PC-3 (cell line): ENCODE results near the gene DIP2C. TPM values are rescaled to one million over a fixed set of nuclear protein-coding genes. Genes with fewer than 3 reads are reported as not detected.

ENCODE experiments used
- ATAC-seq: fragments of 200-7000 bp; cut with Tn5 transposase; 2 replicates; pipeline ENCODE4 v1.9.1; 2020; ENCODE audit warnings: mild to moderate bottlenecking, moderate library complexity
- BruUV-seq: library from RNA; stranded (reverse); fragments of 400-500 nt; replicated peaks from 2 replicates; lab custom pipeline; 2021; lab: Mats Ljungman, UMichigan
- CTCF ChIA-PET: fragments of 300-600 bp; sonication (Branson Sonifier 250); formaldehyde crosslinking; loops from one replicate; lab custom pipeline; 2022; ENCODE audit warnings: antibody characterized with exemption; lab: Charles Lee
- POLR2A ChIA-PET: fragments of 300-600 bp; sonication (Branson Sonifier 250); formaldehyde crosslinking; loops from one replicate; lab custom pipeline; 2022; ENCODE audit warnings: antibody characterized with exemption; ENCODE audit not compliant: unreplicated experiment; lab: Charles Lee
- DNase-seq: peaks from one replicate; pipeline ENCODE4 v3.0.0-alpha.2; 2015
- H2AFZ ChIP-seq: fragments of 300-600 bp; sonication (generic); 2 replicates; pipeline ENCODE4 v1.6.0; 2016; ENCODE audit warnings: antibody characterized with exemption, low read length
- H3F3A ChIP-seq: fragments of 300-600 bp; sonication (generic); one replicate; pipeline ENCODE4 v1.6.0; 2017; ENCODE audit warnings: antibody characterized with exemption, low read length, control low read depth, mild to moderate bottlenecking; ENCODE audit not compliant: unreplicated experiment
- H3K27ac ChIP-seq: fragments of 300-600 bp; sonication (generic); 2 replicates; pipeline ENCODE4 v1.5.1; 2016; ENCODE audit warnings: mild to moderate bottlenecking, low read length
- H3K27me3 ChIP-seq: fragments of 300-600 bp; sonication (generic); 2 replicates; pipeline ENCODE4 v1.6.1; 2016; ENCODE audit warnings: low read length, mixed read lengths
- H3K36me3 ChIP-seq: fragments of 300-600 bp; sonication (generic); 2 replicates; pipeline ENCODE4 v1.6.1; 2016; ENCODE audit warnings: low read depth, mixed run types, low read length, mixed read lengths
- H3K4me1 ChIP-seq: fragments of 300-600 bp; sonication (generic); 2 replicates; pipeline ENCODE4 v1.5.1; 2016; ENCODE audit warnings: low read length; ENCODE audit not compliant: insufficient read depth
- H3K4me2 ChIP-seq: fragments of 300-600 bp; sonication (generic); 2 replicates; pipeline ENCODE4 v1.6.0; 2016; ENCODE audit warnings: low read length
- H3K4me3 ChIP-seq: fragments of 300-600 bp; sonication (generic); 2 replicates; pipeline ENCODE4 v1.5.1; 2016; ENCODE audit warnings: mild to moderate bottlenecking, low read length, mixed read lengths
- H3K79me2 ChIP-seq: fragments of 300-600 bp; sonication (generic); 2 replicates; pipeline ENCODE4 v1.6.1; 2017; ENCODE audit warnings: low read length, mixed read lengths
- H3K9ac ChIP-seq: fragments of 300-600 bp; sonication (generic); 2 replicates; pipeline ENCODE4 v1.6.0; 2016; ENCODE audit warnings: mild to moderate bottlenecking, low read length
- H3K9me2 ChIP-seq: fragments of 300-600 bp; sonication (generic); replicated peaks from 2 replicates; pipeline ENCODE4 v1.6.1; 2016; ENCODE audit warnings: mixed run types, low read length, mixed read lengths
- H3K9me3 ChIP-seq: fragments of 300-600 bp; sonication (generic); 2 replicates; pipeline ENCODE4 v1.6.1; 2016; ENCODE audit warnings: low read length, mixed read lengths
- H4K20me1 ChIP-seq: fragments of 300-600 bp; sonication (generic); 2 replicates; pipeline ENCODE4 v1.6.1; 2016; ENCODE audit warnings: low read length, mixed read lengths
- CTCF ChIP-seq: fragments of 300-600 bp; sonication (generic); conservative IDR thresholded peaks from 2 replicates; pipeline ENCODE4 v1.5.1; 2017; ENCODE audit warnings: antibody characterized with exemption, low read depth, mild to moderate bottlenecking, low read length
- EZH2 ChIP-seq: fragments of 300-600 bp; sonication (generic); IDR thresholded peaks from one replicate; pipeline ENCODE4 v1.6.1; 2017; ENCODE audit warnings: antibody characterized with exemption, mild to moderate bottlenecking, low read length; ENCODE audit not compliant: unreplicated experiment
- EZH2phosphoT487 ChIP-seq: fragments of 300-600 bp; sonication (generic); IDR thresholded peaks from 2 replicates; pipeline ENCODE4 v1.6.1; 2018; ENCODE audit warnings: mild to moderate bottlenecking, antibody characterized with exemption, low read length, borderline replicate concordance
- intact Hi-C: fragments of 100-400 bp; cut with micrococcal nuclease; formaldehyde crosslinking; loops from 2 replicates; pipeline ENCODE4 v1.9.0; 2023
- total RNA-seq: library from RNA; depleted of rRNA; stranded (reverse); fragments of >200 nt; gene quantifications from 2 replicates; pipeline ENCODE4 v1.2.3, GENCODE V29; 2014

Gene DIP2C
- total RNA-seq, 1 experiment from 2014 or later = 3.1 TPM

GRCh38 chr10:549391-549790 is 140.1 kb downstream of the DIP2C start:
- CTCF ChIA-PET = no interaction called here
- TF ChIP-seq EZH2phosphoT487 (no peak), EZH2 (no peak), CTCF (no peak)
- Histone ChIP-seq H4K20me1 (no peaks in the 10 kb centered on the region), H3K4me1 (peaks cover 15% of the 10 kb centered on the region), H3K4me2 (no peak overlapping the region), H3K36me3 (no peaks in the 10 kb centered on the region), H3F3A (no peaks in the 10 kb centered on the region), H3K9me2 (no peaks in the 10 kb centered on the region), H3K27me3 (no peaks in the 10 kb centered on the region), H3K4me3 (no peak overlapping the region), H3K9ac (no peak overlapping the region), H2AFZ (no peak overlapping the region), H3K79me2 (no peaks in the 10 kb centered on the region), H3K9me3 (no peaks in the 10 kb centered on the region), H3K27ac (no peak overlapping the region)
- no TSS peak for BruUV-seq
- DNase-seq (no peak), ATAC-seq (no peak)
- intact Hi-C loops = no loop called here
- POLR2A ChIA-PET = no interaction called here

DNA sequence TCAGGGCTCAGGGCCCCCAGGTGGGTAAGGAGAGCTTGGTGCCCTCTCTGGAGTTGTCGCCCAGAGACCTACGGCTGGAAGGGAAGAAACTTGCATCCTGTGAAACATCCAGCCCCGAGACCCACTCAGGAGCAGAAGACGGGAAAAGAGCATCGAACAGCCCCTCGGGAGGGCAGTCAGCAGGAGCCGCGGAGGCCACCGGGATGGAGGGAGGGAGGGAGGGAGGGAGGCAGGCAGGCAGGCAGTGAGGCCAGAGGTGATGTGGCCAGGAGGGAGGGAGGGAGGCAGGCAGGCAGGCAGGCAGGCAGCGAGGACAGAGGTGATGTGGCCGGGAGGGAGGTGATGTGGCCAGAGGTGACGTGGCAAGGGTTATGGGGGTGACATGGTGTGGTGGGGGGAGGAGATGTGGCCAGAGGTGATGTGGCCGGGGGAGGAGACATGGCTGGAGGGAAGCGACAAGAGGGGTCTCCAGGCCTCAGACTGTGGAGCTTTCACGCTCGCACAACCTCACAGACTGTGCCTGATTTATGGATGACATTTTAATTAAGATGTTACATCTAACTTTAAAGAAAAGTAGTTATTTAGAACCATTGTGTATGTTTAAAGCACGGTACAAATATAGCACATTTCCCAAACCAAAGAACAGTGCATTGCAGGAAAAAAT is 141.1 kb downstream of the DIP2C start:
- Histone ChIP-seq H3K9ac (no peak overlapping the region), H3K4me1 (peaks cover 8% of the 10 kb centered on the region), H3K4me3 (no peak overlapping the region), H3K79me2 (no peaks in the 10 kb centered on the region), H3K27ac (no peak overlapping the region), H2AFZ (no peak overlapping the region), H3K27me3 (no peaks in the 10 kb centered on the region), H3K36me3 (no peaks in the 10 kb centered on the region), H3K4me2 (no peak overlapping the region), H3K9me3 (no peaks in the 10 kb centered on the region), H3F3A (no peaks in the 10 kb centered on the region), H3K9me2 (no peaks in the 10 kb centered on the region), H4K20me1 (no peaks in the 10 kb centered on the region)
- intact Hi-C loops = no loop called here
- no peak for TF ChIP-seq EZH2
- TF ChIP-seq CTCF = no peak
- TF ChIP-seq EZH2phosphoT487 = no peak
- ChIA-PET CTCF (no interaction called here), POLR2A (no interaction called here)
- DNase-seq (no peak), ATAC-seq (no peak)
- no TSS peak for BruUV-seq

DNA sequence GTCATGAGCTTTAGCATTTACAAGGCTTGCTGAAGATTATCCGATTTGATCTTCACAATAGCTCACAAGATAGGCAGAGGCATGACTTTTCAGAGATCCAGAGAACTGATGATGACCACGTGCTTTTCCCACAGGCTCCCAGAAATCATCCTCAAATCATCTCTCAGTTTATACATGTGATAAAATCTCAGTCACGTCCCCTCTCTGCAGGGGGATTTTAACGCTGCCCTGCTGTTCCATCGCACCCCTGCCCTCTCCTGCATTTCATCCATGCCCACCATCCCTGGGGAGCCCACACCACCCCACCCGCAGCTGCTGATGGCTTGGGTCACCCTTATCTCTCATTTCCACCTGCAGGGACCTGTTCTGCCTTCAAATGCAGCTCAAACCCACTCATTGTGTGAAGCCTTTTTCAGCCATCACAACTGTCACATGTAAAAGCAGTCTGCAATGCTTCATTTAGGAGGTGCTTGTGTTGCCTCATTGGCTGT is 141.8 kb downstream of the DIP2C start:
- Histone ChIP-seq H3K36me3 (no peaks in the 10 kb centered on the region), H3K4me3 (no peak overlapping the region), H3F3A (no peaks in the 10 kb centered on the region), H3K79me2 (no peaks in the 10 kb centered on the region), H3K4me2 (no peak overlapping the region), H3K27ac (peak overlapping the region; percentile 55), H3K9me2 (no peaks in the 10 kb centered on the region), H4K20me1 (no peaks in the 10 kb centered on the region), H2AFZ (no peak overlapping the region), H3K4me1 (peaks cover 8% of the 10 kb centered on the region), H3K9ac (no peak overlapping the region), H3K9me3 (no peaks in the 10 kb centered on the region), H3K27me3 (no peaks in the 10 kb centered on the region)
- intact Hi-C loops = no loop called here
- BruUV-seq = no TSS peak
- TF ChIP-seq CTCF = no peak
- TF ChIP-seq EZH2 = no peak
- TF ChIP-seq EZH2phosphoT487 = no peak
- ChIA-PET POLR2A (no interaction called here), CTCF (no interaction called here)
- ATAC-seq = no peak
- no peak for DNase-seq
